Measurements from ENCODE around the gene ZNF316.

The ZNF316 gene

GRCh38 chr7:6636741-6637543 is at the start of gene ZNF316:
ZNF316 (plus strand) TSS chr7:6637318; CDS start chr7:6642410, 5,092 bp downstream.
- in situ Hi-C loops (cut with MboI; ENCODE audit: low sequenced_read_pairs), result loop anchor here (25.0 kb wide), 1 partner anchor 100 kb away; no protein-coding TSS in a partner anchor

DNA sequence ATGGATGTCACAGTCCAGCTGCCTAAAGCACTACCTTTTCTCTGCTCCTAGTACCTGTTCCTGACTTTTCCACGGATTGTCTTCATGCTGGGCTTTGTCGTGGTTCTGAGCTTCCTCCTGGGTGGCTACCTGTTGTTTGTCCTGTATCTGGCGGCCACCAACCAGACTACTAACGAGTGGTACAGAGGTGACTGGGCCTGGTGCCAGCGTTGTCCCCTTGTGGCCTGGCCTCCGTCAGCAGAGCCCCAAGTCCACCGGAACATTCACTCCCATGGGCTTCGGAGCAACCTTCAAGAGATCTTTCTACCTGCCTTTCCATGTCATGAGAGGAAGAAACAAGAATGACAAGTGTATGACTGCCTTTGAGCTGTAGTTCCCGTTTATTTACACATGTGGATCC is 48.6 kb upstream of the ZNF316 start:
- in situ Hi-C loops (cut with MboI; ENCODE audit: low sequenced_read_pairs), result loop anchor here (25.0 kb wide), 1 partner anchor 349 kb away; no protein-coding TSS in a partner anchor

DNA sequence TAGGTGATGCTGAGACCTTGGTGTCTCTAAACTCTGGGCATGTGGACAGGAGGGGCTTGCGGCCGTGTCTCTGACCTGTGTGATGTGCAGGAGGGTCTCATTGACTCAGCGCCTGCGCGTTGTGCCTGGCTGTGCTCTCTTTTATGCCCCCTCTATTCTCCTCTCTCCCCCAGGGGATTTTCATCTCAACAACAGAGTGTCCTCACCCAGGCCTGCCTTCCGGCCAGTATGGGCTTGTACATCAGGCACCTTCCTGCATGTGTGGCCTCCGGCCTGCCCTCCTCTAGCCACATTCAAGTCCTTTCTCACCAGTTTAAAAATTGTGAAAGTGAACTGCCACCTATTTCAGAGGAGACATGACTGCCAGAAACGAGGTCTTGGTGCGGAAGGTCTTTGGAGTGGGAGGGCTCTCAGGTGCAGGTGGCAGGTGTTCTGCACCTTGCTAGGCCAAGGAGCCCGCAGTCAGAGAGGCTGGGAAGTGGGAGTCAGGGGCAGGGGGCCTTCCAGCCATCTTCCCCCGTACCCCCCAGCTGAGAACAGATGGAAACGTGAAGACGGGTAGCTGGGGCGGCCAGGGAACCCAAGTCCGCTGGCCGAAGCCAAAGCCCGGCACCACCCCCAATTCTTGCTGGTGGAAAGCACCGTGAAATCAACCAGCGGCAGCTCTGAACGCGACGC is 47.8 kb upstream of the ZNF316 start:
- in situ Hi-C loops (cut with MboI; ENCODE audit: low sequenced_read_pairs), result loop anchor here (25.0 kb wide), 1 partner anchor 348 kb away; no protein-coding TSS in a partner anchor

DNA sequence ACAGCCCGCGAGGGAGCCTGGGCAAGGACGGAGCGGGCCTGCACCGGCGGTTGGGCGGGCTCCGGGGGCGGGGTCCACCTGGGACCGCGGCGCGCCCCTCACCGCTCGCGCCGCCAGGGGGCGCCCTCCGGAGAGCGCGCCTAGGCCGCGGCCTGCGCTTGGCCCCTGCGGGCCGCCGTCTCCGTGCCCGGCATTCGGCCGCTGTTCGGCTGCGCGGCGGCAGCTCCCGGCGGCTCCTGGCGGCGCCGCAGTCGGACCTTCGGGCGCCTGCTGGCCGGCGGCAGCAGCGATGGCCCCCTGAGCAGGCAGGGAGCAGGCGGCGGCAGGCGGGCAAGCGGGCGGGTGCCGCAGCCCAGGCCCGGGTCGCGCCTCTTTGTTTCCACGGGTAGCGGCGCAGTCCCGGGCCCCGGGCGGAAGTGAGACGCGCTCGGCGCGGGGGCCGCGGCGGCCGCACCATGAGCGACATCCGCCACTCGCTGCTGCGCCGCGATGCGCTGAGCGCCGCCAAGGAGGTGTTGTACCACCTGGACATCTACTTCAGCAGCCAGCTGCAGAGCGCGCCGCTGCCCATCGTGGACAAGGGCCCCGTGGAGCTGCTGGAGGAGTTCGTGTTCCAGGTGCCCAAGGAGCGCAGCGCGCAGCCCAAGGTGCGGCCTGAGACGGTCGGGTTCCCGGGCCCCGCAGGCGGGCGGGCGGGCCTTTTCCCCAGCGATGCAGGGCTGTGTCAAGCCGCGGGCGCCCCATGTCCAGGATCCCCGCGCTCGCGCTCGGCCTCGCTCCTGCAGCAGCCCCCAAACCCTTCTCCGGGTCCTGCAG is 47.1 kb upstream of the ZNF316 start, which contains the start of gene INTS15:
TSS of gene INTS15 (plus strand) at position 193 of the 816 bp plus-strand sequence. CDS start at position 456, 263 bp downstream.
- in situ Hi-C loops (cut with MboI; ENCODE audit: low sequenced_read_pairs), result loop anchor here (25.0 kb wide), 1 partner anchor 347 kb away; no protein-coding TSS in a partner anchor

GRCh38 chr7:6590645-6591110 is 46.4 kb upstream of the ZNF316 start:
- in situ Hi-C loops (cut with MboI; ENCODE audit: low sequenced_read_pairs), result loop anchor here (25.0 kb wide), 1 partner anchor 347 kb away; no protein-coding TSS in a partner anchor

DNA sequence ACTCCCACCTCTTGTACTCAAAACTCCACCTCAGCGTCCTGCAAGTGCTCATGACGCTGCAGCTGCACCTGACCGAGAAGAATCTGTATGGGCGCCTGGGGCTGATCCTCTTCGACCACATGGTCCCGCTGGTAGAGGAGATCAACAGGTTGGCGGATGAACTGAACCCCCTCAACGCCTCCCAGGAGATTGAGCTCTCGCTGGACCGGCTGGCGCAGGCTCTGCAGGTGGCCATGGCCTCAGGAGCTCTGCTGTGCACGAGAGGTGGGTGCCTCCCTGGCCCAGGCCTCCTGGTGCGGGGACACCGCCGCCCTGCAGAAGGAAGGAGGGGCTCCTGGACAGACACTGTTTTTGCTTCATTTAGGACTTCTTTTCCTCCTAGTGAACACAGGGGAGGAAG is 37.0 kb upstream of the ZNF316 start:
- in situ Hi-C loops (cut with MboI; ENCODE audit: low sequenced_read_pairs), result no loop called here

- in situ Hi-C loops (cut with MboI; ENCODE audit: low sequenced_read_pairs), result no loop called here
Measured at GRCh38 chr7:6604458-6604857, 32.7 kb upstream of the ZNF316 start.

GRCh38 chr7:6606866-6607583 is 30.1 kb upstream of the ZNF316 start:
- in situ Hi-C loops (cut with MboI; ENCODE audit: low sequenced_read_pairs), result no loop called here

DNA sequence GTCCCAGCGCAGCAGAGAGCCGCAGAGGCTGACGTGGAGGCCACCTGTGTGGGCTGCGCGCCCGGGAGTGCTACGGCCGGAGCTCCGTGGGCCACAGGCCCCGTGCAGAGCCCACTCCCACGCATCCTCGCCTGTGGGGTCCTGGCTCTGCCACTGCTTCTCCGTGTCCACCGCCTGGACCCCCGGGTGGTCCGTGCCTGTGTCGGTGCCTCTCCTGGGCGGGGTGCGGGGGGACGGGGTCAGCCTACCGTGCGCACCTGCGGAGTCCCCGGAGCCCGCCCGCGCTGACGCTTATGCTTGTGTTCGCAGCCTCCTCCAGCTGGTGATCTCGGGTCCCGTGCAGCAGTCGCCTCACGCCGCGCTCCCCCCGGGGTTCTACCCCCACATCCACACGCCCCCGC is 29.5 kb upstream of the ZNF316 start:
- in situ Hi-C loops (cut with MboI; ENCODE audit: low sequenced_read_pairs), result no loop called here

DNA sequence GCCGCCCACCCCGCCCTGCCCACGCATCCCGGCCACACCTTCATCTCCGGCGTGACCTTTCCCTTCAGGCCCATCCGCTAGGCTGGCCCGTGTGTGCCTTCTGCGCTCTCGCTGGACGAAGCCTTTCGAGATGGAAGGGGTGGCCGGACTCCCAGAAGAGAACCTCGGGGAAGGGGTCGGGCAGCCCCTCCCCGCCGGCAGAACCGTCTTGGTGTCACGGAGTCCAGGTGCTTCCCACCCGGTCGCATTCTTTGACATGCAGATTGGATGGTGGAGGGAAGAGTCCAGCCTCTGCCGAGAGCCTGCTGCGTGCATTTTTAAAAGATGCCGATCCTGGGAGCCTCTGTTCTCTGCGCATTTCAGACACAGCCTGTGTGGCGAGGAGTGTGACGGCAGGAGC is 29.0 kb upstream of the ZNF316 start:
- in situ Hi-C loops (cut with MboI; ENCODE audit: low sequenced_read_pairs), result no loop called here

- in situ Hi-C loops (cut with MboI; ENCODE audit: low sequenced_read_pairs), result no loop called here
Measured at GRCh38 chr7:6608794-6609193, 28.3 kb upstream of the ZNF316 start.

DNA sequence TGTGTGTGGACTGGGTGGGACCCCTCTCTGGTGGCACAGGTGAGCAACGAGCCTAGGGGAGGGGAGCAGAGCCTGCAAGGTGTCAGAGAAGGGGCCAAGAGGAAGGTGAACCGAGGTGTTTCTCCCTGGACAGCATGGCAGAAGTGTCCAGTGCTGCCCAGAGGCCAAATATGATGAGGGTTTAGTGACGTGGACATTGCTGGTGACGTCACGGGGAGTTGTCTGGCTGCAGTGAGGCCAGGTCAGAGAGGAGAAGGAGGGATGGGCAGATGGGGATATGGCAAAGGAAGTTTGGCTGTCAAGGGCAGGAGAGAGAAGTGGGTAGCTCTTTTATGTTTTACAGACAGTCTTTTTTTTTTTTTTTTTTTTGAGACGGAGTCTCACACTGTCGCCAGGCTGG is 24.3 kb upstream of the ZNF316 start:
- in situ Hi-C loops (cut with MboI; ENCODE audit: low sequenced_read_pairs), result no loop called here

GRCh38 chr7:6613706-6614105 is 23.4 kb upstream of the ZNF316 start:
- in situ Hi-C loops (cut with MboI; ENCODE audit: low sequenced_read_pairs), result no loop called here

- in situ Hi-C loops (cut with MboI; ENCODE audit: low sequenced_read_pairs), result no loop called here
Measured at GRCh38 chr7:6614953-6615722, 22.0 kb upstream of the ZNF316 start, which contains the start of gene ZNF853. ZNF853 (plus strand) TSS chr7:6615610; CDS start chr7:6616175, 565 bp downstream.

GRCh38 chr7:6615723-6616555 is 21.2 kb upstream of the ZNF316 start:
- in situ Hi-C loops (cut with MboI; ENCODE audit: low sequenced_read_pairs), result no loop called here

- in situ Hi-C loops (cut with MboI; ENCODE audit: low sequenced_read_pairs), result no loop called here
Measured at GRCh38 chr7:6616854-6617643, 20.1 kb upstream of the ZNF316 start.

- in situ Hi-C loops (cut with MboI; ENCODE audit: low sequenced_read_pairs), result no loop called here
Measured at GRCh38 chr7:6618621-6619020, 18.5 kb upstream of the ZNF316 start.

- in situ Hi-C loops (cut with MboI; ENCODE audit: low sequenced_read_pairs), result no loop called here
Measured at GRCh38 chr7:6619961-6620360, 17.2 kb upstream of the ZNF316 start.

Measured in HL-60/S4 treated with phorbol 12-myristate 13-acetate at 8.2 ng/mL for 4 days and 3 days (cell line).